Neural cell (in vitro differentiated cells): Measurements from ENCODE around the gene RNASEH1. TPM values are rescaled to one million over a fixed set of nuclear protein-coding genes. Genes with fewer than 3 reads are reported as not detected.

ENCODE experiments used
- H2AFZ ChIP-seq: fragments of 200-600, 300-800 bp; sonication (generic), shearing (Covaris generic); 2 replicates; pipeline ENCODE4 v1.6.0; 2014; ENCODE audit warnings: low read depth, mild to moderate bottlenecking, antibody characterized with exemption, low read length, moderate library complexity
- H3F3A ChIP-seq: fragments of 200-600 bp; shearing (Covaris generic); 2 replicates; pipeline ENCODE4 v1.6.1; 2016; ENCODE audit warnings: mild to moderate bottlenecking, moderate library complexity, mixed read lengths, antibody characterized with exemption, low read length; ENCODE audit not compliant: insufficient read depth, poor library complexity, severe bottlenecking
- H3K27ac ChIP-seq: fragments of 200-600, 300-800 bp; sonication (generic), shearing (Covaris generic); 2 replicates; pipeline ENCODE4 v1.5.1; 2014; ENCODE audit warnings: mild to moderate bottlenecking, low read length, moderate library complexity
- H3K27me3 ChIP-seq: fragments of 300-800, 200-600 bp; sonication (generic), shearing (Covaris generic); 2 replicates; pipeline ENCODE4 v1.6.0; 2014; ENCODE audit warnings: mild to moderate bottlenecking, low read depth, low read length, moderate library complexity; ENCODE audit not compliant: insufficient read depth
- H3K36me3 ChIP-seq: fragments of 300-800, 200-600 bp; sonication (generic), shearing (Covaris generic); 2 replicates; pipeline ENCODE4 v1.5.1; 2014; ENCODE audit warnings: mild to moderate bottlenecking, antibody characterized with exemption, low read length, moderate library complexity; ENCODE audit not compliant: insufficient read depth
- H3K4me2 ChIP-seq: fragments of 300-800, 200-600 bp; sonication (generic), shearing (Covaris generic); 2 replicates; pipeline ENCODE4 v1.6.0; 2014; ENCODE audit warnings: mild to moderate bottlenecking, low read length
- H3K4me3 ChIP-seq: fragments of 300-800, 200-600 bp; sonication (generic), shearing (Covaris generic); 2 replicates; pipeline ENCODE4 v1.5.1; 2014; ENCODE audit warnings: mild to moderate bottlenecking, low read length, moderate library complexity
- H3K79me2 ChIP-seq: fragments of 200-600 bp; shearing (Covaris generic); replicated peaks from 2 replicates; pipeline ENCODE4 v1.6.0; 2014; ENCODE audit warnings: mild to moderate bottlenecking, low read length, moderate library complexity; ENCODE audit not compliant: insufficient read depth
- H3K9ac ChIP-seq: fragments of 300-800, 200-600 bp; sonication (generic), shearing (Covaris generic); 2 replicates; pipeline ENCODE4 v1.6.1; 2016; ENCODE audit warnings: mild to moderate bottlenecking, low read length, mixed read lengths
- H3K9me2 ChIP-seq: fragments of 200-600 bp; shearing (Covaris generic); 2 replicates; pipeline ENCODE4 v1.6.1; 2016; ENCODE audit warnings: mild to moderate bottlenecking, low read length, mixed read lengths; ENCODE audit not compliant: insufficient read depth
- H3K9me3 ChIP-seq: fragments of 200-600, 300-800 bp; sonication (generic), shearing (Covaris generic); 2 replicates; pipeline ENCODE4 v1.6.1; 2016; ENCODE audit warnings: mild to moderate bottlenecking, mixed run types, low read length, moderate library complexity, mixed read lengths
- H4K20me1 ChIP-seq: fragments of 200-600 bp; shearing (Covaris generic); 2 replicates; pipeline ENCODE4 v1.6.1; 2016; ENCODE audit warnings: mild to moderate bottlenecking, mixed run types; ENCODE audit not compliant: insufficient read depth
- CTCF ChIP-seq: fragments of 450-650 bp; IDR thresholded peaks from 2 replicates; pipeline ENCODE4 v1.5.1; 2014; ENCODE audit warnings: antibody characterized with exemption, mild to moderate bottlenecking, moderate library complexity; ENCODE audit not compliant: poor library complexity, severe bottlenecking
- EP300 ChIP-seq: fragments of 450-650 bp; conservative IDR thresholded peaks from 2 replicates; pipeline ENCODE4 v1.6.1; 2014; ENCODE audit warnings: antibody characterized with exemption, mild to moderate bottlenecking, moderate library complexity; ENCODE audit not compliant: poor library complexity, severe bottlenecking
- EZH2 ChIP-seq: fragments of 200-600, 300-800 bp; shearing (Covaris generic), sonication (generic); IDR thresholded peaks from 2 replicates; pipeline ENCODE4 v1.6.1; 2014; ENCODE audit warnings: antibody characterized with exemption, low read length, borderline replicate concordance, mild to moderate bottlenecking; ENCODE audit not compliant: insufficient read depth, poor library complexity, severe bottlenecking
- MXI1 ChIP-seq: fragments of 450-650 bp; conservative IDR thresholded peaks from 2 replicates; pipeline ENCODE4 v1.6.1; 2014; ENCODE audit warnings: antibody characterized with exemption, mild to moderate bottlenecking; ENCODE audit not compliant: poor library complexity, severe bottlenecking
- POLR2AphosphoS5 ChIP-seq: IDR thresholded peaks from 2 replicates; pipeline ENCODE4 v1.6.1; 2012
- RAD21 ChIP-seq: fragments of 450-650 bp; conservative IDR thresholded peaks from 2 replicates; pipeline ENCODE4 v1.6.1; 2014; ENCODE audit warnings: antibody characterized with exemption, mild to moderate bottlenecking, moderate library complexity
- REST ChIP-seq: IDR thresholded peaks from 2 replicates; pipeline ENCODE4 v1.6.1; 2012; ENCODE audit warnings: borderline replicate concordance
- SMC3 ChIP-seq: fragments of 450-650 bp; conservative IDR thresholded peaks from 2 replicates; pipeline ENCODE4 v1.6.1; 2014; ENCODE audit warnings: antibody characterized with exemption, mild to moderate bottlenecking, moderate library complexity; ENCODE audit not compliant: poor library complexity
- TAF1 ChIP-seq: IDR thresholded peaks from 2 replicates; pipeline ENCODE4 v1.6.1; 2012; ENCODE audit warnings: low read depth
- polyA plus RNA-seq: library from polyadenylated mRNA; depleted of rRNA; stranded (reverse); fragments of >200 nt; gene quantifications from 2 replicates; pipeline ENCODE4 v1.2.3, GENCODE V29; 2014

Gene RNASEH1
- polyA plus RNA-seq, 1 donor from 2014 or later = 23.4 TPM

DNA sequence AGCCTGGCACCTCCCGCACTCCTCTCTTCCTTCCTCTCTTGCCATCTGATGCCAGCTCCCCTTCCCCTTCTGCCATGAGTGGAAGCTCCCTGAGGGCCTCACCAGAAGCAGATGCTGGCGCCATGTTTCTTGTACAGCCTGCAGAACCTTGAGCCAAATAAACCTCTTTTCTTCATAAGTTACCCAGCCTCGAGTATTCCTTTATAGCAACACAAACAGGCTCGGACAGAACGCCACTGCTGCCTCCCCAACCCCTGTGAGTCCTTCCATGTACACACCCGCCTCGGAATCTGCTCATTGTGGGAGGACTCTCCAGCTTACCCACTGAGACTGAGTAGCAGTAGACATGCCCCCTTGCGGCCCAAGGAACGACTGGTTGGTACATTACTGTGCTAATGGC lies 8.7 kb upstream of the RNASEH1 start:
- Histone ChIP-seq H3K27ac (no peak overlapping the region), H4K20me1 (no peaks in the 10 kb centered on the region), H3F3A (no peaks in the 10 kb centered on the region), H3K79me2 (no peaks in the 10 kb centered on the region), H3K4me3 (no peak overlapping the region), H3K27me3 (no peaks in the 10 kb centered on the region), H2AFZ (no peak overlapping the region), H3K4me2 (no peak overlapping the region), H3K9me2 (no peaks in the 10 kb centered on the region), H3K9me3 (no peaks in the 10 kb centered on the region), H3K36me3 (no peaks in the 10 kb centered on the region), H3K9ac (no peak overlapping the region)
- TF ChIP-seq REST (no peak), RAD21 (no peak), SMC3 (no peak), TAF1 (no peak), POLR2AphosphoS5 (no peak), EP300 (no peak), MXI1 (no peak), CTCF (no peak), EZH2 (no peak)

GRCh38 chr2:3565117-3565516 lies 7.0 kb upstream of the RNASEH1 start:
- no peaks in the 10 kb centered on the region for H3K79me2 ChIP-seq
- no peaks in the 10 kb centered on the region for H3K27me3 ChIP-seq
- TF ChIP-seq EP300 (no peak), TAF1 (no peak), REST (no peak), EZH2 (no peak), MXI1 (no peak), POLR2AphosphoS5 (no peak), SMC3 (no peak), CTCF (no peak), RAD21 (no peak)
- H3K9me3 ChIP-seq = no peaks in the 10 kb centered on the region
- H3K9ac ChIP-seq = no peak overlapping the region
- no peaks in the 10 kb centered on the region for H4K20me1 ChIP-seq
- H3K27ac ChIP-seq = no peak overlapping the region
- H3K4me3 ChIP-seq = no peak overlapping the region
- no peaks in the 10 kb centered on the region for H3K9me2 ChIP-seq
- H3K4me2 ChIP-seq = no peak overlapping the region
- no peaks in the 10 kb centered on the region for H3F3A ChIP-seq
- H2AFZ ChIP-seq = no peak overlapping the region
- H3K36me3 ChIP-seq = no peaks in the 10 kb centered on the region
